GM06990 (cell line): ENCODE results near the gene RSBN1.

Source experiments
- DNase-seq: peaks from one replicate; pipeline ENCODE4 v3.0.0-alpha.2; 2011; ENCODE audit not compliant: insufficient read length; ENCODE audit errors: extremely low read depth
- H3K27me3 ChIP-seq: replicated peaks from 2 replicates; pipeline ENCODE4 v1.6.0; 2011; ENCODE audit warnings: low read length; ENCODE audit not compliant: control insufficient read depth, insufficient read depth
- H3K36me3 ChIP-seq: 2 replicates; pipeline ENCODE4 v1.5.1; 2011; ENCODE audit warnings: low read length; ENCODE audit not compliant: control insufficient read depth, insufficient read depth
- H3K4me3 ChIP-seq: replicated peaks from 2 replicates; pipeline ENCODE4 v1.5.1; 2011; ENCODE audit warnings: low read depth, mild to moderate bottlenecking, control low read depth, low read length
- TF ChIP-seq, protein P1 (sequence below): IDR thresholded peaks from 2 replicates; pipeline ENCODE4 v1.5.1; 2011; ENCODE audit warnings: low read length, control low read depth, mild to moderate bottlenecking, inconsistent platforms; ENCODE audit not compliant: insufficient read depth, poor library complexity, severe bottlenecking

Gene RSBN1

GRCh38 chr1:113784104-113784779 lies 28.0 kb downstream of the RSBN1 start:
- no peak overlapping the region for H3K4me3 ChIP-seq
- TF ChIP-seq, protein P1, sequence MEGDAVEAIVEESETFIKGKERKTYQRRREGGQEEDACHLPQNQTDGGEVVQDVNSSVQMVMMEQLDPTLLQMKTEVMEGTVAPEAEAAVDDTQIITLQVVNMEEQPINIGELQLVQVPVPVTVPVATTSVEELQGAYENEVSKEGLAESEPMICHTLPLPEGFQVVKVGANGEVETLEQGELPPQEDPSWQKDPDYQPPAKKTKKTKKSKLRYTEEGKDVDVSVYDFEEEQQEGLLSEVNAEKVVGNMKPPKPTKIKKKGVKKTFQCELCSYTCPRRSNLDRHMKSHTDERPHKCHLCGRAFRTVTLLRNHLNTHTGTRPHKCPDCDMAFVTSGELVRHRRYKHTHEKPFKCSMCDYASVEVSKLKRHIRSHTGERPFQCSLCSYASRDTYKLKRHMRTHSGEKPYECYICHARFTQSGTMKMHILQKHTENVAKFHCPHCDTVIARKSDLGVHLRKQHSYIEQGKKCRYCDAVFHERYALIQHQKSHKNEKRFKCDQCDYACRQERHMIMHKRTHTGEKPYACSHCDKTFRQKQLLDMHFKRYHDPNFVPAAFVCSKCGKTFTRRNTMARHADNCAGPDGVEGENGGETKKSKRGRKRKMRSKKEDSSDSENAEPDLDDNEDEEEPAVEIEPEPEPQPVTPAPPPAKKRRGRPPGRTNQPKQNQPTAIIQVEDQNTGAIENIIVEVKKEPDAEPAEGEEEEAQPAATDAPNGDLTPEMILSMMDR, result no peak
- DNase-seq, result peak; percentile 76
- no peaks in the 10 kb centered on the region for H3K27me3 ChIP-seq
- H3K36me3 ChIP-seq, result no peaks in the 10 kb centered on the region; the same call in 1 of the 2 replicates

GRCh38 chr1:113783254-113784103 lies 28.8 kb downstream of the RSBN1 start:
- H3K27me3 ChIP-seq, result no peaks in the 10 kb centered on the region
- no peak for DNase-seq
- H3K36me3 ChIP-seq, result no peaks in the 10 kb centered on the region
- no peak overlapping the region for H3K4me3 ChIP-seq
- TF ChIP-seq, protein P1, result no peak

DNA sequence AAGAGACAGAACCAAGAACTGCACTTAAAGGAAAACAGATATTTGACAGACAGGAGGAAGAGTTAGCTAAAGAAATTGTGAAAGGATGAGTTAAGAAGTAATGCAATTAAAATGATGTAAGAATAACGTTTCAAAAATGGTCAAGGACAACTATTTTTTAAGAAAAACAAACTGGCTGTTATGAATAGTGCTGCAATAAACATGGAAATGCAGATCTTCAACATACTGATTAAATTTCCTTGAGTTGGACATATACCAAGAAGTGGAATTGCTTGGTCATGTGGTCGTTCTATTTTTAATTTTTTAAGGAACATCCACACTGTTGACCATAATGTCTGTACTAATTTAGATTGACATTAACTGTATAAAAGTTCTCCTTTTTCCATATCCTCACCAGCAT lies 29.9 kb downstream of the RSBN1 start:
- no peak for DNase-seq
- Histone ChIP-seq H3K4me3 (no peak overlapping the region), H3K27me3 (no peaks in the 10 kb centered on the region), H3K36me3 (no peaks in the 10 kb centered on the region; the same call in 1 of the 2 replicates)
- TF ChIP-seq, protein P1, result no peak

DNA sequence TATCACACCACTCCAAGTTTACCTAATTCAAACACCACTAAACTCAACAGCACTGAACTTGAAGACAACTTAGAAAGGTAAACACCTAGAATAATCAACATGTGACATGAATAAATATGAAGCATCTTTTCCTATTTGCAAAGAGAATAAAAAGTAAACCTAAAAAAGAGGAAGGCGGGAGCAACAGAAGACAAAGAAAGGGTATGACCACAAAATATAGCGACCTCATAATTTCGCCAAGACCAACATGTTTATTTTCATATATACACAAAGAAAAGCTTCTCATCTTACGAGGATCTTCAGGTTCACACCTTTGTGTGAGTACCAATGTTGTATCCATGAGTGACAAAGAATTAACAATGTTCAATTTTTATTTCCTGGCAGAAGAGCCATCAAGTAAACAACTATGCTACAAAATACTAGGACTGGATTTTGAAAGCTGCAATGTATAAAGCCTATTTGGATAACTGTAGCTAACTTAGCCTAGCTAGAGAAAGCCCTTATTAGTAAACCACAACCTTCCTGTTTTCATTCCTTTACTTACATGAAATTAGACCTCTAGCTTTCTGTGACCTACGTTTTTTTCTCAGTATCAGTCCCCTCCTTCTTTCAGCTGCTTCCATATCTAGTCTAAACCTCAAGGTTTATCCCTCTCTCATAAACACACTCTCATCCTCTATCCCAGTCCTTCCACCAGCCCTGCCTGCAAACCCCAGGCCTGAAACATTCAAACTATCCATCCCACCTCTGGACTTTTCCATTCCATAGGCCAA lies 31.7 kb downstream of the RSBN1 start:
- no peak for DNase-seq
- no peaks in the 10 kb centered on the region; the same call in 1 of the 2 replicates for H3K36me3 ChIP-seq
- no peak overlapping the region for H3K4me3 ChIP-seq
- H3K27me3 ChIP-seq, result no peaks in the 10 kb centered on the region
- TF ChIP-seq, protein P1, result no peak

- H3K36me3 ChIP-seq, result no peaks in the 10 kb centered on the region; the same call in 1 of the 2 replicates
- no peaks in the 10 kb centered on the region for H3K27me3 ChIP-seq
- DNase-seq, result no peak
- TF ChIP-seq, protein P1, result no peak
- no peak overlapping the region for H3K4me3 ChIP-seq
Measured at GRCh38 chr1:113779542-113779941, 32.7 kb downstream of the RSBN1 start.
